ENCODE data around the gene KLRC1. TPM values are rescaled to one million over a fixed set of nuclear protein-coding genes. Genes with fewer than 3 reads are reported as not detected.

Gene KLRC1
- total and polyA plus RNA-seq, 9 of the 15 experiments (the other 6 are each of a cell fraction or from before 2014, with no cell fraction given): not detected

GRCh38 chr12:10501030-10501429 lies 47.9 kb upstream of the KLRC1 start (continued):
- TF ChIP-seq CREB3 (tag; conservative IDR thresholded peaks at IDR 0.05; ENCODE audit: low read depth): no peak
- no peak for TF ChIP-seq MTA3 (IDR thresholded peaks at IDR 0.05; ENCODE audit: borderline replicate concordance)
- TF ChIP-seq SFPQ (IDR thresholded peaks at IDR 0.05; ENCODE audit: low read depth, low read length): no peak
- peak in 2 of 3 experiments; percentile 19 to 43; a peak in 3 of 6 replicates for TF ChIP-seq CTCF (IDR thresholded peaks at IDR 0.05 in 2 of 3, conservative IDR thresholded peaks at IDR 0.05 in 1 of 3; ENCODE audit: insufficient read depth in 2 of 3, low read depth in 1 of 3, low read length in 3 of 3)
- no peak for TF ChIP-seq PTTG1 (tag; IDR thresholded peaks at IDR 0.05; ENCODE audit: low read depth)
- peak; percentile 48; the same call in 1 of the 2 replicates for TF ChIP-seq REST (IDR thresholded peaks at IDR 0.05; ENCODE audit: borderline replicate concordance)
- no peak for TF ChIP-seq REST (CRISPR knock-in tag; IDR thresholded peaks at IDR 0.05; ENCODE audit: low read depth)
